NCI-H2107 (cell line): Measurements from ENCODE around the gene OR10P1.

Experiments
- DNase-seq: peaks from one replicate; lab custom pipeline; 2025; lab: John Stamatoyannopoulos, UW

The OR10P1 gene

DNA sequence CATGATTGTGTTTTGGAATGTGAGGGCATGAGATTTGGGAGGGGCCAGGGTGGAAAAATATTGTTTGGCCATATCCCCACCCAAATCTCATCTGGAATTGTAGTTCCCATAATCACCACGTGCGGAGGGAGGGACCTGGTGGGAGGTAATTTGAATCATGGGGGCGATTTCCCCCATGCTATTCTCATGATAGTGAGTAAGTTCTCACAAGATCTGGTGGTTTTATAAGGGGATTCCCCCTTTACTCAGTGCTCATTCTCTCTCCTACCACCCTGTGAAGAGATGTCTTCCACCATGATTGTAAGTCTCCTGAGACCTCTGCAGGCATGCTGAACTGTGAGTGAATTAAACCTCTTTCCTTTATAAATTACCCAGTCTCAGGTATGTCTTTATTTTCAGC lies 15.7 kb downstream of the OR10P1 start:
- DNase-seq, result no peak

DNA sequence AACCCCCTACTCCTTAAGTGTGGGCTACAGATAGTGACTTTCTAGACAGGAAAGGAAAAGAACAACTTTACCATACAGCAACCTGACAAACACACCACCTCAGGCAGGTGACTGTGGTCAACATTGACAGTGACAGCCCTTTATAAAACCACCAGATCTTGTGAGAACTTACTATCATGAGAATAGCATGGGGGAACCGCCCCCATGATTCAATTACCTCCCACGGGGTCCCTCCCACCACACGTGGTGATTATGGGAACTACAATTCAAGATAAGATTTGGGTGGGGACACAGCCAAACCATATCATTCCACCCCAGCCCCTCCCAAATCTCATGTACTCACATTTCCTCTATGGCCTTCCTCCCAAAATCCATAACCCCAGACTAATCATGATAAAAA lies 16.3 kb downstream of the OR10P1 start:
- DNase-seq, result no peak

DNA sequence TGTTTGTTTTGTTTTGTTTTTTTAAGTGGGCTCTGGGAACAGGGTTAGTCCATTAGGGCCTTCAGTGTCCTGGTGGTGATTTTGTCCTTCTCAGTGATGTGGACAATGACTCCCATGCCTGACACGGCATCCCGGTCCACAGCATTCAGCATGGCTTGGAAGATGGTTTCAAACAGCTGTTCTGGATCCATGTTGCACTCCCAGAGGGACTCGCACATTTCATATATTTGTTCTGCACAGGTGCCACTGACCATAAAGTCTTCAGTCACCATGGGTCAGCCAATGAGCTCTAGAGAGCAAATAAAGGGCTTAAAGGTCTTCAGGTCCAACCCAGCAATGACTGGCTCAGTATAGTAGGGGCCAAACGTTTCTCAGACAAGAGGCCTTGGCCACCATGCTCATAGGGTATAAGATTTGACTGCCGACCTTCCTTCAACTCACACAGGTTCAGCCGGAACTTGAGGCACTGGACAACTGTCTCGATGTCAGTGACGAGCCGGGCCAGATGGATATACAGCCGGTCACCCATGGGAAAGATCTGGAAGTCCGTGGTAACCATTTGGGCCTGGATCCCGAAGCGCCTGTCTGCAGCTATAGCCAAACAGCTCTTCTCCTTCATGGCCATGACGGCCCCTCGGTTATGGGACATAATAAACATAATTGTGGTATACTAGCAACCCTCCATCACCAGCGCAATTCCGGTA lies 18.0 kb downstream of the OR10P1 start:
- DNase-seq, result no peak

DNA sequence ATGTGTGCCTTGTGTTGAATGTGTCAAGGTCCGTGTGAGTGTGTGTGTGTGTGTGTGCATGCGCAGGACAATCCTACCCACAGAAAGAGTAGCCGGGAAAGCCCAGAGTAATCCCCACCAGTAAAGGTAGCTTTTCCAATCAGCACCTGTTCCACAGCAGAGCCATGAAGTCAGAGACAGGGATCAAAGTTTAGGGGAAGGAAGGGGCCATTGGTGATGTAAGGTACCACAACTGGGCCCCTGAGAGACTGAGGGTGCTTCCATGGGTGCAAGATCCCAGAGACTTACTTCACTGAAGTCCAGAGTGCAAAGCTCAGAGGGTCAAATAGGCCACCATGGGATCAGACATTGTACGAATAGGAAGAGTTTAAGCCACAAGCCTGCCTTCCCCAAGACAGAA lies 20.5 kb downstream of the OR10P1 start:
- no peak for DNase-seq

DNA sequence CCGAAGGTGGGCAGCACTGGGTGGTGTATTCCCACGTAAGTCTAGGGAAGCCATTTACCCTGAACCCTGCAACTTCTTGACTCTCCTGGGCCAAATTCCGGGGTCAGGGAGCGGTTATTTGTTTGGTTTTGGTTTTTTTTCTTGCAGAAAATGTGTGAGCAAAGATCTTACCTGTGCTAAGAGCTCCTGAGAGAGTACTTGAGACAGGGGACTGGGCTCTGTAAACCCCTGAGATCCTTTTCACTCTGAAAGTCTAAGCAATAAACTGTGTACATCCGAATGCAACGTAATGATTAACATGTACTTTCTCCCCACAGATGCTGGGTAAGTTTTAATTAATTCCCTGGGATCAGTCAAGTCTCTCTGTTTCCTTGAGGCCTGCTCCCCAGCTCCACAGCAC lies 21.5 kb downstream of the OR10P1 start:
- no peak for DNase-seq

DNA sequence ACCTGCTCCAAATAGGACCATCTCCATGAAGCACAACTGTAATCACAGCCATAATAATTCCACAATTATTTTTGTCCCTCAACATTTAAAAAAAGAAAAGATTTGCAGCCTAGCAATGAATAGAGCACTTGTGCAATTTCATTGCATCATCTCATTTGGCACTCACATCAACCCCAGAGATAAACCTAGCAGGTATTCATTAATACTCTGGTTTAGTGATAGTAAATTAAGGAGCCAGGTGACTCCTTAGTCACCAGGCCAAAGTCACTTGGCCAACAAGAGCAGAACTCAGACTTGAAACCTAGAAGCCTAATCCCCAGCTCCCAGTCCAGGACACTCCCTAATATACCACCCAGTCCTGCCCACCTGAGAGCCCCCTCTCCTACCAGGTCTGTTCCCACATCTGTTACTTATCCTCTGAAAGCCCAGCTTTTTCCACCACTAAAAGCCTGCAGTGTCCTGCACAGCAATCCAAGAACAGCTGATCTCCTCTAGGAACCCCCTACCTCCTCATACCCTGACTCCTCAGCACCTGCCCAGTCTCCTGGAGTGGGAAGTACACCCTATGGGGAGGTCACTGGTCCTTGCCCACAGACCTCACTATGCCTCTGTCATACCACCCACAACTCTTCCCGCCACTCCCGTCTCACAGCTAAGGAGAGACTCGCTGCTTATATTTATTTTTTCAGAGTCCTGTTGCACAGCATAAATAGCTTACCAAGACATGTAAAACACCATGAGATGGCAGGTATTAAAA lies 22.1 kb downstream of the OR10P1 start:
- no peak for DNase-seq

DNA sequence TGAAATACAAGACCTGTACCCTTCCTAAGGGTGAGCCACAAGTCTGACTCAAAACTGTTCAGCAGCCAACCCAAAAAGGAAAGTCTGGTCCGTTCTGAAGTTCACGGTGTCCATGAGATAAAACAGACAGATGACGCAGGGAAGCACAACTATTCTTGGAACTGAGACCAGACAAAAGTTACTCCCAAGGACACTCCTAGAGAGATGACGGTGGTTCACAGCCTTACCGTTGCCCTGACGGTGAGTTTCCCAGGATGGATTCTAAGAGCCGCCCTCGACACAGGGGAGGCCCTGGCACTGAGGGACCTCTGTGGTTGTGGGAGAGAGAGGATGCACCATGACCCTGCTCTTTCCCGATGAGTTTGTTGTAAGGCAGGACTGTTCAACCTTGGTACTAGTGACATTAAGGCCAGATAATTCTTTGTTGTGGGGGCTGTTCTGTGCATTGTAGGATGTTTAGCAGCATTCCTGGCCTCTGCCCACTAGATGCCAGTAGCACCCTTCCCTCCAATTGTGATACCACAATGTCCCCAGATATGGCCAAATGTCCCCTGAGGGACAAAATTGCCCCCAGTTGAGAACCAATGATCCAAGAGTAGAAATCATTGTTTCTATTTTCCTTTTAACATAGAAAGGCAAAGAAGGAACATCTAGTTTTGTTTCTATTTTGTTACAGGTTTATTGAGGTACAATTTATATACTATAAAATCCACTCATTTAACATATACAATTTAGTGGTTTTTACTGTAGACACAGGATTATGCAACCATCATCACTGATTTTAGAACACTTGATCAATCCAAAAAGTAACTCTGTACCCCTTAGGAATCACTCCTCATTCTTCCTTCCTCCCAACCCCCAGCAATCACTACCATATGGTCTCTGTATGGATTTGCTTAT lies 23.0 kb downstream of the OR10P1 start:
- no peak for DNase-seq

DNA sequence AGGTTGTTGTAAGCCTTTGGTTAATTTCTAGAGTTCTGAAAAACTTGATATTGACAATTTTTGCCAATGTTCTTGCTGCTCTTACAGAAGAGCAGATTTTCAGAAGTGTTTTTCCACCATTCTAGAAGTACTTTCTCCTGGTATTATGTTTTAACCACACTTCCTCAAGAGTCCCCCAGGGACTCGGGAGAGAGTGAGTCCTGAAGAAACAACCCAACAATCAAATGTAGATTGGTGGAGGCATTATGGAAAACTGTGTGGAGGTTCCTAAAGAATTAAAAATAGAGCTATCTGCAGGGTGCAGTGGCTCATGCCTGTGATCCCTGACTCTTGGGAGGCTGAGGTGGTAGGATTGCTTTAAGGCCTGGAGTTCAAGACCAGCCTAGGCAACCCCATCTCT lies 26.7 kb downstream of the OR10P1 start:
- no peak for DNase-seq

DNA sequence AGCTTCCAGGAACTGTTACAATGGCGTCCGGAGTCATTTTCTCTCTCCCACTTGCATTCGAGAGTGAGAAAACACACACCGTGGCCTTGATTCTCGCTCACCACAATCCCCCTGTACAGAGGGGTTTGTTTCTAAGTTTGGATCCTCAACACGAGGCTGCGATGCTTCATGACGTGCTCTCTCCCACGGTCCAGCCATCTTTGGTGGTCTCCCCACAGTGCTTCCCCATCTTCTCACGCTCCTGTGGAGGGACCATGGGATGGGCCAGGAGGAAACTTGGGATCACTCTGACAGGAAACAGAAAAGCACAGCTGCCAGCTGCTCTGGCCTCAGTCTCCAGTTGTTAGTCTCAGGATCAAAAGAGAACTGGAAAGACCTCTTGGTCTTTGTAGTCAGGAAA lies 28.1 kb downstream of the OR10P1 start:
- no peak for DNase-seq

DNA sequence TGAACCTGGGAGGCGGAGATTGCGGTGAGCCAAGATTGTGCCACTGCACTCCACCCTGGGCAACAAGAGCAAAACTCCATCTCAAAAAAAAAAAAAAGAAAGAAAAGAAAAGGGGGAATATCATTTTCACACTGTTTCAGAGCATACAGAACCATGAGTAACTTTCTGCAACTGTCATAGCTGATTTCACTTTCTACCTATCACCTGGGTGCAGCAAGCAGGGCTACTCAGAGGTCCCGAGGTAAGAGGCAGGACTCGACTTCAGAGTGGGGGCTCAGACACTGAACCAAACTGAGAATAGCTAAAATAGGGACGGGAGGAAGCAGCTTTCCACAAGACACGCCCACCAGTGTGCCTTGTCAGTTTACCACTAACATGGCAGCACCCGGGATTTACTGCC lies 29.8 kb downstream of the OR10P1 start:
- no peak for DNase-seq

DNA sequence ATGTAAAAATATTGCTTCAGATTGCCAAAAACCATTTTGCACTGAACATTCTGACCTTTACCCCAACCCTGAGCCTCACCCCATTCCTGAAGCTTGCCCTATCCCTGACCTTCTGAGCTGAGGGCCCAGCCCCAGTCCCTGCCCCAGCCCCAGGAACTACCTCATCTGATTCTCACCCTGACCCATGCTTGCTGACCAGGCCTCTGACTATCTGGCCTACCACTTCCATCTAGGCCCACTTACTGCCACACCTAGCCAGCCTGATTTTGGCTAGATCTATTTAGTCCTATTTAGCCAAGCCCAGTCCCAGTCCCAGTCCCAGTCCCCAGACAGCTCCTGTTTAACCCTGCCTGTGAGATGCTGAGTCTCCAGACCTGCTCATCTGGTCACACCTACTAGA lies 33.6 kb downstream of the OR10P1 start:
- no peak for DNase-seq

DNA sequence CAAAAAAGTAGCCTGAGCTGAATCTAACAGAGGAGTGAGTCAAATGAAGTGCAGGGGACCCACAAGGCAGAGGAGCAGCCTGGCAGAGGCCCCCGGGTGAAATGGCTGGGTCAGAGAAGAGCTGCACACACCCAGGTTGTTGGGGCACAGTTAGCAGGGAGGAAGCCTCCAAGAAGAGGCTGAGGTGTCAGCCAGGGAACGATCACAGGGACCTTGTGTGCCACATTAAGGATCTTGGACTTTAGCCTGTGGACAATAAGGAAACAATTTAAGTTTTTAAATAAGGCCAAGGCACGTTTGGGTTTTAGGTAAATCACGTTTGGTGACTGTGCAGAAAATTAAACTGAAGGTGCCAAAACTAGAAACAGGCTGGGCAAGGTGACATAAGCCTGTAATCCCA lies 35.1 kb downstream of the OR10P1 start:
- no peak for DNase-seq

DNA sequence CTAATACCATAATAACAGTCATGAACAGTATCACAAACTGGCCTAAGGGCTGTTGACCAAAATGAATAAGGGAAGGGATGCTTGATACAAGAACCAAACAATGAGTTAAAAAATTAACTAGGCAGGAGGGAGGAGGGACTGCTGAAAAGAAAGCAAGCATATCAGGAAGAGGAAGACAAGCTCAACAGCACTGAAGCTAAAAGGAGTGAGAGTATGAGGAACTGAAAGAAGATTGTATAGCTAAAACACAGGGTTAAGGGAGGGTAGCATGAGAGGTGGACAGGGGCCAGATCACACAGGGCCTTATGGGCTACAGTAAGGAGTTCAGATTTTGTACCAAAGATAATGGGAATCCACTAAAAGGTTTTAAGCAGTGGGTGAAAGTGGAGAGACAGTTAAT lies 36.9 kb downstream of the OR10P1 start:
- no peak for DNase-seq

DNA sequence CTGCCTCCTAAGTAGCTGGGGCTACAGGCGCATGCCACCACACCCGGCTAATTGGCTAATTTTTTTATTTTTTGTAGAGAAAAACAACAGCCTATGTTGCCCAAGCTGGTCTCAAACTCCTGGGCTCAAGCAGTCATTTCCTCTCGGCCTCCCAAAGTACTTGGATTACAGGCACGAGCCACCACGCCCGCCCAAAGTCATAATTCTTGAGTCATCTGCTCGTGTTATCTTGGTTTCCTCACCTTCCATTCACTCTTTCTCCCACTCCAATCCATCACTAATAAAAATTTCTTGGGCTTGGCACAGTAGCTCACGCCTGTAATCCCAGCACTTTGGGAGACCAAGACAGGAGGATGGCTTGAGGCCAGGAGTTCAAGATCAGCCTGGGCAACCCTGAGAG lies 39.0 kb downstream of the OR10P1 start:
- DNase-seq, result no peak

DNA sequence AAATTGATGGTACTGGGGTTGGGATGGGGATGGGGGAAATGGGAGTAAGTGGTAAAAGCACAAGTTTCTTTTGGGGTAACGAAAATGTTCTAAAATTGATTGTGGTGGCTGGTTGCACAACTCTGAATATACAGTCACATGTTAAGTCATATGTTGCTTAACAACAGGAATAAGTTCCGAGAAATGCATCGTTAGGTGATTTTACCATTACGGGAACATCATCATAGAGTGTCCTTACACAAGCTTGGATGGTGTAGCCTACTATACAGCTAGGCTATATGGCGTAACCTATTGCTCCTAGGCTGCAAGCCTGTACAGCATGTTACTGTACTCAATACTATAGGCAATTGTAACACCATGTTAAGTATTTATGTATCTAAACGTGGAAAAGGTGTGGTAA lies 40.0 kb downstream of the OR10P1 start:
- no peak for DNase-seq

DNA sequence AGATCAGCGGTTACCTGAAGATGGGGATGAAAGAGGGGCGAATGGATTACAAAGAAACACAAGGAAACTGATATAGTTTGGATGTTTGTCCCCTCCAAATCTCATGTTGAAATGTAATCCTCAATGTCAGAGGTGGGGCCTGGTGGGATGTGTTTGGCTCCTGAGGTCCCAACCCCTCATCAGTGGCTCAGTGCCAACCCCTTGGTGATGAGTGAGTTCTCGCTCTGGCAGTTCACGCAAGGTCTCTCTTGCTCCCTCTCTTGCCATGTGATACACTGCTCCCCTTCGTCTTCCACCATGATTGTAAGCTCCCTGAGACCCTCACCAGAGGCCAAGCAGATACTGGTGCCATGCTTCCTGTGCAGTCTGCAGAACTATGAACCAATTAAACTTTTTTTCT lies 43.0 kb downstream of the OR10P1 start:
- no peak for DNase-seq

DNA sequence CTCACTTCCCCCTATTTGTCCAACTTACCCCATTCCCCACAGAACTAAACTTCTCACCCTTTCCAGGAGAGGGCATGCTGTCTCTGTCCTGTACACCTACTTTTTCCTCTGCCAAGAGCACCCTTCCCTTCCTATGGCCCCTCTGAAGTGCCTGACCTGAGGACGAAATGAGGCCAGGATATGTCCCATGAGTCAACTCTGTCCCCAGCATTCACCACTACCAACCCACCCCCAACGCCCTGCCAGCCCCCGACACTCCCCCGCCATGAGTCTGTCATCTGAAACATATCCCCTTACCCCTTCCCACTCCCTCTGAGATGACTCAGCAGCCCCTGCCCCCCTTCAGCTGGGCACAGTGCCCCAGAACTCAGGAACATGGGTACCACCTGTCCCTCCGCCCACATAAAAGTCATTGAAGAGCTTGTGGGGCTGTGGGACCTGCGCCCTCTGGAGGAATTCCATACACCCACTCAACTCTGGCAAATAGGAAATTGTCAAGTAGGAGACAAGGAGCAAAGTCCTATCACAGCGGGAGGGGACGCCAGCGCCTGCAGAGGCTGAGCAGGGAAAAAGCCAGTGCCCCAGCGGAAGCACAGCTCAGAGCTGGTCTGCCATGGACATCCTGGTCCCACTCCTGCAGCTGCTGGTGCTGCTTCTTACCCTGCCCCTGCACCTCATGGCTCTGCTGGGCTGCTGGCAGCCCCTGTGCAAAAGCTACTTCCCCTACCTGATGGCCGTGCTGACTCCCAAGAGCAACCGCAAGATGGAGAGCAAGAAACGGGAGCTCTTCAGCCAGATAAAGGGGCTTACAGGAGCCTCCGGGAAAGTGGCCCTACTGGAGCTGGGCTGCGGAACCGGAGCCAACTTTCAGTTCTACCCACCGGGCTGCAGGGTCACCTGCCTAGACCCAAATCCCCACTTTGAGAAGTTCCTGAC lies 44.7 kb downstream of the OR10P1 start:
- DNase-seq, result no peak

DNA sequence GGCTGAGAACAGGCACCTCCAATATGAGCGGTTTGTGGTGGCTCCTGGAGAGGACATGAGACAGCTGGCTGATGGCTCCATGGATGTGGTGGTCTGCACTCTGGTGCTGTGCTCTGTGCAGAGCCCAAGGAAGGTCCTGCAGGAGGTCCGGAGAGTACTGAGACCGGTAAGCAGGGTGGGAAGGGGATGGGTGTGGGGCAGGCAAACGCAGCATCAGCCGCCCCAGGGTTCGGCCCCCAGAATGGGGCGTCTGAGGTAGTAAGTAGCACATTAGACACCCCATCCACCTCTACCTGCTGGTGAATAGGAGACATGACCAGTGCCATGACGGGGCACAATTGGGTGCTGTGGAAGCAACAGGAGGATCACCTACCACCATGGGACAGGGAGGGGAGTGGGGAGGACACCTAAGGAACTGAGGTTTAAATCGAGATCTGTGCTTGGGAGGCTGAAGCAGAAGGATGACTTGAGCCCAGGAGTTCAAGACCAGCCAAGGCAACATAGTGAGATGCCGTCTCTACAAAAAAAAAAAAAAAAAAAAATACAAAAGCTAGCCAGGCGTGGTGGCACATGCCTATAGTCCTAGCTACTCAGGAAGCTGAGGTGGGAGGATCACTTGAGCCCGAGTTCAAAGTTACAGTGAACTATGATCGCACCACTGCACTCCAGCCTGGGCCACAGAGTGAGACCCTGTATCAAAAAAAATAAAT lies 45.5 kb downstream of the OR10P1 start:
- no peak for DNase-seq

DNA sequence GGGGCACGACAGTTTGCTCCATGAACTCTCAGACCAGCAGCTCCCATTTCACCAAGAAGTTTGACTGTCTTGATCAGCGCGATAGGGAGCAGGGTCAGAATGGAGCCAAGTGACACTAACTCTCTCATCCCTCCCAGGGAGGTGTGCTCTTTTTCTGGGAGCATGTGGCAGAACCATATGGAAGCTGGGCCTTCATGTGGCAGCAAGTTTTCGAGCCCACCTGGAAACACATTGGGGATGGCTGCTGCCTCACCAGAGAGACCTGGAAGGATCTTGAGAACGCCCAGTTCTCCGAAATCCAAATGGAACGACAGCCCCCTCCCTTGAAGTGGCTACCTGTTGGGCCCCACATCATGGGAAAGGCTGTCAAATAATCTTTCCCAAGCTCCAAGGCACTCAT lies 47.0 kb downstream of the OR10P1 start:
- DNase-seq, result no peak

DNA sequence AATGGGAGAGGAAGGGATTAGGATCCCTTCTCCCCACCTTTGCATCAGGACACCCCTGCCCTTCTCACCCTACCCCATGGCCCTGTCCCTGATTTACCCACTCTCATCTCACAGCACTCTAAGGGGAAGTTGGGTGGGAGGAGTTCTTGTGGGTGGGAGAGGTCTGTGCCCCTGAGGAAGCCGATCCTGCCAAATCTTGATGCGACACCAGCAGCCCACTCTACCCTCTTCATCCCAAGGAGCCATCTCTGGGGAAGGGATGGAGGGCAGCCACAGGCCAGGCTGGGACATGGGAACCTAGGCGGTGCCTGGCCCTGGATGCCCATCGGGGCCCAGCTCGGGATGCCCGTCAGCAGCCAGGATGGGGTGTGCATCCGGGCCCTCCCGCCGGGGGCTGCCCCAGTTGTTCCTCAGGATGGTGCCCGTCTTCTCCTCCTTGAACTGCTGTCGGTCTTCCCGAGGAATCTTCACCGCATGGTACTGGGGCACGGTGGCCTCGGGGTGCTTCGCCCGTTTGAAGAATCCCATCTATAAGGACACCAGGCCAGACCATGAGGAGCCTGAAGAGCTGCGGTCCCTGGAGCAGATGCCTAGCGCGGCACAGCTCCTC lies 48.2 kb downstream of the OR10P1 start:
- no peak for DNase-seq

DNA sequence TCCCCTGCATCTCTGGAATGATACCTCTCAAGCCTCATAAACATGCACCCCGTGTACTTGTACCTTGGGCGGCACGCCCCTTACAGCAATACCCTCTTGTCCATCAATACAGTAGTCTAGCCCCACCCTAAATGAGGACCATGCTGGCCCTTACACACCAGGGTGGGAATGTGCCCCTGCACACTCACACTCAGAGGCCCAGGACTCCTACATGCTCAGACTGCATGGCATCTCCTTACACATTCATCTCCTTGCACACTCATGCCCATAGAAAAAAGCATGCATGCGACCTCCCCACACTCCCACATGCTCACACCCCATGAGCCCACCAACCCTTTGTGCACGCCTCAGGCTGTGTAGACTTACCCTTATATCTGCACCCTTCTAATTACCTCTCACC lies 49.0 kb downstream of the OR10P1 start:
- DNase-seq, result no peak
